Suprapubic skin (tissue), 3 donors: Measurements from ENCODE around the gene GPR63.

Source experiments
- CTCF ChIP-seq, 2 donors: fragments of 200-600 bp in 1 of 2; fragments of 450-650 bp in 1 of 2; sonication (generic) in 1 of 2; IDR thresholded peaks; one replicate each; pipeline ENCODE4 v1.5.1; 2016 to 2019; ENCODE audit warnings: antibody characterized with exemption in 2 of 2, mild to moderate bottlenecking in 1 of 2, moderate library complexity in 1 of 2
- POLR2A ChIP-seq, 2 donors: fragments of 450-650 bp; IDR thresholded peaks; one replicate each; pipeline ENCODE4 v1.6.1; 2017; ENCODE audit warnings: antibody characterized with exemption in 2 of 2, mild to moderate bottlenecking in 2 of 2, moderate library complexity in 2 of 2

- TF ChIP-seq CTCF (IDR thresholded peaks at IDR 0.05) (no peak), POLR2A (IDR thresholded peaks at IDR 0.05) (no peak)
Observed at GRCh38 chr6:96794980-96795379, 42.3 kb downstream of the GPR63 start.
